GM12892 (cell line): Measurements from ENCODE around the gene CTXN1.

Source experiments
- POLR2A ChIP-seq: IDR thresholded peaks from 2 replicates; pipeline ENCODE4 v1.6.1; 2011; ENCODE audit warnings: low read depth, low read length, control low read depth
- POLR2AphosphoS5 ChIP-seq: IDR thresholded peaks from 2 replicates; pipeline ENCODE4 v1.6.1; 2011; ENCODE audit warnings: low read depth, low read length, control low read depth

DNA sequence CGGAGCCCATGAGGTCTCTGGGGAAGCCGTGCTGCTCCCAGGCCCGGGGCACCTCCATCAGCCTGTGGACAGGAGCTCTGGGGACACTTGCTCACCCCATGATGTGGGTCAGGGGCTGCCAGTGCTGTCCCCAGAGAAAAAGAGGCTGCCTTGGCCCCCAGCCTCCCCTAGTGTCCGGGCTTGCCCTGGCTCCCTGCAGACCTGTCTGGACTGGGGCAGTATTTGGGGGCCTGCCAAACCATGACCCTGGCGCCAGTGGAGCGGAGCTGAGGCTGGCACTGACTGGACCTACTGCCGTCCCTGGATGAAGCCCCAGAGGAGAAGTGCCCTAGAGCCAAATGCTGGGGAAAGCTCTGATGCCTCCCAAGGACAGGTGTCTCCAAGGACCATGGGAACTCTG, 49.1 kb upstream of the CTXN1 start:
- TF ChIP-seq POLR2A (no peak), POLR2AphosphoS5 (no peak)
